ENCODE data around the gene COL17A1.

The COL17A1 gene

DNA sequence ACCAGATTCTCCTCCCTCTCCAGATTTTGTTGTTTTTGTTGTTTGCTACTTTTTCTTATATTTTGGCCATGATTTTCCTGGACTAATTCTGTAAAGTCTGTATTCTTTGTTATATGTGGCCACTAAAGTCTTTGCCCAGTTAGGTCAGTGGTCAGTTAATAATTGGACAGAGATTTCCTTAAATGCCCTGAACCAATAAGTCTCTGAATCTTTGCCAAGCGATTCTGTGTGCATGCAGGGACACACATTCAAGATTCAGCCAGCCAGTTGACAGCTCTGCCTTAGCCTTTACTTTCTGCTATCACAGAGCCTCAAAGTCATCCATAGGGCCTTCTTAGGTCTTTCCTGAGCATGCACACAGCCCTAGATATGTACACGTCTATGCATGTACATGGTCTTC, 11.0 kb upstream of the COL17A1 start:
- no peak for DNase-seq (ENCODE audit: low spot score)

DNA sequence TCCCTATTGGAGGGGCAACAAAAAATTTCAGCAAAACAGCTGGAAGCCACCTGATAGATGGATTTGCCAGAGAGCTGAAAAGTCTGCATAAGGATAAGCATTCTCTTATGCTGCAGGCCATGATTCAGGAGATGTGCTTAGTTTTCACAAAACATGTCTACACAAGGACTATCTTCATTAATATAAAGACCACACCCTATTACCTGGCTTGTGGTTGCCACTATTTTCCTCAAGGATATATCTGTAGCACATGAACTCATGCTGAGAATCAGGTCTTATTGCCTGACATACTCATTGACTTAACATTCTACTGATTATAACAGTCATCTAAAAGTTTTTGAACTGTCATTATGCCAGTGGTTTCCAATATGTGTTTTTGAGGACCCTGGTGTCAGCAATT, 7.1 kb upstream of the COL17A1 start:
- no peak for DNase-seq (ENCODE audit: low spot score)

DNA sequence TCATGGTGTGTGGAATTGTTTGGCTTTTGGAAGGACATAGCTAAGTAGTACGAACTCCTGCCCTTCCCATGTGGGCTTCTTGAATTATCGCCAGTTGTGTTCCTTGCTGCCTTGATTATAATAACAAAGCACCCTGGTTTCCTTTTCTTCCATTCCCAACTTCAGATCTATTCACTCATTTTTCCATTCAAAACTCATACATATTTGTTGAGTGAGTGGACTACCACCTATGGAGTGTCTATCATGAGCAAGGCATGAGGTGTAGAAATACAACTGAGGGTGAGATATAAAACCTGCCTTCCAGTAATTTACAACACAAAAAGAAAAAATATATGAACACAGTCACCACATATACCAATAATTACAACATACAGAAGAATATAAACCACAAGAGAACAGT, 4.9 kb upstream of the COL17A1 start:
- no peak for DNase-seq (ENCODE audit: low spot score)

DNA sequence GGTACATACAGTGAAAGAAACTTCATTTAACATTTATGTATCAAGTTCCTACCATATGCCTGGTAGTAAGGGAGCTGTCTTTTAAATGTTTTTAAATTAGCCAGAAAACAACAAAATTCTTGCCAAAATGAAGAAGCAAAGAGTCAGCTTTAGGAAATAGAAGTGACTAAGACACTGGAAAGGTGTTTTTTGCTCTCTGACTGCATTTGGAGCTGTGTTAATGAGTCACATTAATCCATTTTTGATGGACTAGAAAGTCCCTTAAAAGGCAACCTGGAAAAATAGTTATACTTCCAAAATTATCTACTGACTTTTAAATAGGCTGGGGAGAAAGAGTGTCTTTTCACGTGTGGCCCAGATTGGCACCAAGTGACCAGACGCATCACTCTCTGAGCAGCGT, 3.9 kb upstream of the COL17A1 start:
- DNase-seq (ENCODE audit: low spot score) = no peak

DNA sequence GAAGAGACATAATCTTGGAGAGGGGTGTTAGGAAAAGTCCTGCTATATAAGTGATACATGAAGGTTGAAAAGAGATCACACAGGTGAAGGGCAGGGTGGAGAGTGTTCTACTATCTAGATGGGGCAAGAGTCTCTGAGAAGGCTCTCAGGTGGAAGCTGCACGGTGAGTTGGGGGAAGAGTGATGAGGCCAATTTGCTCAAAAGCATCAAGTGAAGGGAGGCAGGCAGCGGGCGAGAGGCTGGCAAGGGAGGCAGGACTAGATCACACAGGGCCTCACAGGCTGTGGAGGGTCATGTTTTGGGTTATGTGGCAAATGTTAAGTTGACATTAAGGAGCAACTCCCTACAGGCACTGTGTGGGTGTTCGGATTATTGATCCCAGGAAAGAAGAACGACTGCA, 2.6 kb upstream of the COL17A1 start:
- DNase-seq (ENCODE audit: low spot score) = no peak

DNA sequence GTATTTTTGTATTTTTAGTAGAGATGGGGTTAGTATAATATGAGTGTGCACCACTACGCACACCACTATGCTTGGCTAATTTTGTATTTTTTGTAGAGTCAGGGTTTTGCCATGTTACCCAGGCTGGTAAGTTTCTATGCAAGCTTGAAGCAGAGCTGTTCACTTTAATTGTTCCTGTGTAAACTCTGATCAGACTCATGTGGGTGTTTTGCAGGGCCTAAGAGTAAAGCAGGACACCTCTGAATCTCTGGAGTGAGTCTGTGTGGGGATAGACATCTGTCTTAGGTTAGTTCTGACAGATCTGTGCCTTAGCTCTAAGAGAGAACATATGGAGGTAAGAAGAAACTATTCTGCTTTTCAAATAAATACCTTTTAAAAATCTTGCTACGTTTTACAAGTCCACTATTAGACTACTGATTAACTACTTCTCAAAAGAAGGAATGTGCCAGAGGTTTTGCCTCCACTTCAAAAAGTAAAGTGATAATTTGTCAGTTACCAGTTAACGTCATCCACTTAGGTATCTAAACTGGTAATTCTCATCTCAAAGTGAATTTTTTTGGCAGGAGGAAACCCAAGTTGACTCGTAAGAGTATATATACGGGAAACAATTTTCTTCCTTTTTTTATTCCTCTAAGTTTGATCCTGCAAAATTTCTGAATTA, 1.1 kb downstream of the COL17A1 start:
- DNase-seq (ENCODE audit: low spot score) = no peak

DNA sequence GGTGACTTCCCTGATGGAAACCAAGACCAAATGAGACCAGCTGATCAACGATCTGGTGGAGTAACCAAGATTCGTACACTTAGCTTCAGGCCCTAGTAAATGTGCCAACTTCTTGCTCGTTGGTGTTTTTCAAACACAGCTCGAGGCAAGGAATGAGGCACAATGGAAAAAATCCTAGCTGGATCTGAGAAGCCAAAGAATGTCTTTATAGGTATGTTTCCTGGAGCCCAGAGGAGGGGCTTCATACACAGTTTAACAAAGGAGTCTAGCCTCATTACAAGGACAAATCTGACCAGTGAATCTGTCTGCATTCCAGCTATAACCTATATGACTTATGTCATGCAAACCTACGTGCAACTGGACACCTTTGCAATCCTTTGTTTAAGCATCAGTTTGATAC, 3.7 kb downstream of the COL17A1 start:
- no peak for DNase-seq (ENCODE audit: low spot score)

DNA sequence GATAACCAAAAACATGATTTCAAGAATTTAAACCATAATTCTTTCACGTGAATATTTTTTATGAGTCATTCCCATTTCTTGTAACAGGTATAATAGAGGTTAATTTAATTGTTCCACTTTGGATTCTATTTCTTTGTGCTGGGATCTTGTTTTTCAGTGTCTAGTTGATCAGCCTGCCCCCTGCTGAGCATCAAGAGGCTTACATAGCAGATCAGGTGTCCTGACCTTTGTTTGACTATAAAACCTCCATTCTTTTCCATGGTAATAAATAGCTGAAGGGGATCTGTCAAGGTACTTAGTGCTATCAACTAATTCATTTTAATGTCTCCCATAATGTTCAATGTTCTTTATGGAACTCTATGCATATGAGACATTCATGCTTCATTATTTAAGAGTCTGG, 4.9 kb downstream of the COL17A1 start:
- no peak for DNase-seq (ENCODE audit: low spot score)

DNA sequence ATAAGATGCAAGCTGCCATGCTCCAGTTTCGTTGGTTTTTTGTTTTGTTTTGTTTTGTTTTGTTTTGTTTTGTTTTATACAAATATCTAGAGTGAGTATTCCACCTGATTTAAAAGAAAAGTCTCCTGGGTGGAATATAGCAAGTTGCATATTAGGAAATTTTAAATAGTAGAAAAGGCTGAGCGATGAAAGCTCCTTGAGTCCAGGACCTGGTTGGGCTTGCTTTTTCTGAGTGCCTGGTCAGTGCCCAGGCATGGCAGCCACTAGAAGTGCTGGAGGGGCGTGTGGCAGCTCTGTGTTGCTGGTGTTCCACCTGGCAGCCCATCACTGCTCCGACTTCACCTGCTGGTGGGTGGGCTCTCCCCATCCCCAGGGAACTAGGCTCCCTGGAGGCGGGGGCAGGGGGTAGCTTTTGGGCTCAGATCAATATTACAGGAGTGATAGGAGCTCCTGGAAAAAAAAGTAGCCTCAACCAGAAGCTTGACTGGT, 8.0 kb downstream of the COL17A1 start:
- no peak for DNase-seq (ENCODE audit: low spot score)

DNA sequence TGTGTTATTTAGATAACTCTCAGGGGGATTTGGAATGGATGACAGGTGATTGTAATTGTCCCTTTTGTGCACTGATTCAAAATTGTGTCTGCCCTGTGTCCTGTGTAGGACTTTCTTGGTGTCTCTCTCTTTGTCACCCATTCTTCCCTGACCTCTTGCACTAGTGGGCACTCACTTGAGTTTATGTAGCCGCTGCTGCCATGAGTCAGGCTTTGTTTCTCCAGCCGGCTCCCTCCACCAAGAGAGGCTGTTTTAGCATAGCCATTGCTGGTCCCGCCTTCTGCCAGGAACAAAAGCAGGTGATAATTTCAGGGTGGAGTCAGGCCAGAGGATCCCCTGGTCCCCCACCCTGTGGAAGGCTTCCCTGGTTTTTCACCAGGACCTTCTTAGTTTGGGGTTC, 8.4 kb downstream of the COL17A1 start:
- DNase-seq (ENCODE audit: low spot score) = no peak

DNA sequence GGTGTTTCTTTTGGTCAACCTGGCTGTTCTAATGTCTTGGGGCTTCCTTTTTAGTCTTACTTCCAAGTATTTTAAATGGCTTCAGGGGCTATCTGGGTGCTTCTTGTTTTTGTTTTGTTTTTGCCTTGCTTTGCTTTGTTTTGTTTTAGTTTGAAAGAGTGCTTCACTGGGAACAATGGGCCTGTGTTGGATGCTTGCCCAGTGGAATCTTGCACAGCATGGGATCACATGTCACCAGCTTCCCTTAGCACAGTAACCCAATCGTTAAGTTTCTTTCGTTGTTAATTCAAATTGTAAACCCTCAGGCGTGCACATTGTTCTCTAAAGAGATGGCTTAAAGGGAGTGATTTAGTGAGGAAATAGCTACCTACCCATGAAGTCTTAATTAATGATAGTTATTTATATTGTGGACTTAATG, 8.9 kb downstream of the COL17A1 start:
- no peak for DNase-seq (ENCODE audit: low spot score)

DNA sequence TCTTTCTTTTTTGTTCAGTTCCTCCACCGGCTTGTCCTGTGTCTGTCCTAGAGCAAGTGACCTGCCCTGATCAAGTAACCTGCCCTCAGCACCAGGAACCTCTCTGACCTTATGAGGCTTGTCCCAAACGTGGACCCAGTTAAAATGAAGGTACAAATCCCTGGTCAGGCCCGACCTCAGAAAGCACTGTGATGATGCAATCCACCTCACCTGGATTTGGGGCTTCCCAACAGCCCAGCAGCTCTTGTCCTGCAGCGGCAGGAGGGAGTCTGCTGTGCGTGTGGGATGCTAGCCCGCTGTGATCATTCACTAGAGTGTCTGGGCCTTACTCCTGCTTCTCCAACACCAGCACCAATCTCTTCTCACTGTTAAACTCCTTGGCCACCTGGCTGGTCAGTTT, 11.2 kb downstream of the COL17A1 start:
- no peak for DNase-seq (ENCODE audit: low spot score)

DNA sequence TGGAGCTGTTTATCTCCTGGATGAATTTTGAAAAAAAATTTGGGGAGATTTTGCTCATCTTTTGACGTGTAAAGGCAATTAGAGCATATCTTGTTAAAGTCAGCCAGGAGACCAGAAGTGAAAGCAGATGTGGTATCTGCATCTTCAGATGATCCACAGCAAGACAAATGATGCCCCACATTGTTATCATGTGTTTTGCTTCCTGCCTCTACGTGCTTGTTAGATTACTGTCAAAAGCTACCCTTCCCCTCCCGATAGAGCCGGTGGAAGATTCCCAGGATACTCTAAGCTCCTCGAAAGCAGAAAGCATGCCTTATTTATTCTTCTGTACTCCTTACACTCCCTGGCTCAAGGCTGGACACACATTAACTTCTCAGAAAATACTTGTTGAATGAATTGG, 12.9 kb downstream of the COL17A1 start:
- DNase-seq (ENCODE audit: low spot score) = no peak

DNA sequence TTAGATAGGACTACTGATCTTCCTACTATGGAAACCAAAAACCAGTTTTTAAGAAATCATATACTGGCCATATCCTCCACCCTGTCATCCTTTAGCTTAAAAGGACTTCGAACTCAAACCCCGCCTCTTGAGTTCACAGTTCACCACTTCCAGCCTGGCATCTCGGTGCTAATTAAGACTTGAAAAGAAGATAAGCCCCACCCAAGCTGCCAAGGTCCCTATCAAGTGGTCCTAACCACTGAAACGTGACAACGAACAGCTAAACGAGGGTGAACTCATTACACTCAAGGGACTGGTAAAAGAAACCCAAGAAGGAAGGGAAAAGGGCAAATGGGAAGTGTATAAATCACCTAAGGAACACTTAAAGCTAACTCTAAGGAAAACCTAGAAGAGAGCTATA, 16.1 kb downstream of the COL17A1 start:
- DNase-seq (ENCODE audit: low spot score) = no peak

DNA sequence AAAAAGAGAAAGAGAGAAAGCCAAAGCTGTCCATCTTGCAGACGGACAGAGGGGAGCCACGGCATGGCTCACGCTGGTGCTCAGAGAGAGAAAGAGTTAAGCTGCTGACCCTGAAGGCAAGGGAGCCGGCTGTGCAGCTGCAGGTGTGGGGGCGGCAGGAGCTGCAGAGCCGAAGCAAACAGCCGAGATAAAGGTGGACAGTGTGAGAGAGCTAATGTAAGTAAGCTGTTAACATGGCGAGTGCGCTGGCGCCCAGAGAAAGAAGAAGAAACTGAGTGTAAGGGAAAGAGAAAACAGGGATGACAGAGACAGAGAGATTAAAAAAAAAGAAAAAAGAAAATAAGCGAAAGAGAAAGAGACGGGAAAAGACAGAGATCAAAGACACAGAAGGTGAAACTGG, 18.2 kb downstream of the COL17A1 start:
- no peak for DNase-seq (ENCODE audit: low spot score)

DNA sequence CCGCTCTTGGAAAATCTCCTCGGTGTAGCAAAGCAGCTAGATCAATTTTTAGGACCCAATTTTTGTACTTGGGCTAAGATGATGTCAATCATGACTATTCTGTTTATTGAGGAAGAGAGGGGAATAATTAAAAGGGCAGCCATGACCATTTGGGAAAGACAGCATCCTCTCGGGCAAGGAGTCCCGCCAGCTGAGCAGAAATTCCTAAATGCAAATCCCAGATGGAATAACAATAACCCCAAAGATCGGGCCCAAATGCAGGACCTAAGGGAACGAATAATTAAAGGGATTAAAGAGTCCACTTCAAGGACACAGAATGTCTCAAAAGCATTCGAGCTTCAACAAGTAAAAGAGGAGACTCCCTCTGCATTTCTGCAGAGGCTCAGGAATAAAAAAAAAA, 18.7 kb downstream of the COL17A1 start:
- DNase-seq (ENCODE audit: low spot score) = no peak

DNA sequence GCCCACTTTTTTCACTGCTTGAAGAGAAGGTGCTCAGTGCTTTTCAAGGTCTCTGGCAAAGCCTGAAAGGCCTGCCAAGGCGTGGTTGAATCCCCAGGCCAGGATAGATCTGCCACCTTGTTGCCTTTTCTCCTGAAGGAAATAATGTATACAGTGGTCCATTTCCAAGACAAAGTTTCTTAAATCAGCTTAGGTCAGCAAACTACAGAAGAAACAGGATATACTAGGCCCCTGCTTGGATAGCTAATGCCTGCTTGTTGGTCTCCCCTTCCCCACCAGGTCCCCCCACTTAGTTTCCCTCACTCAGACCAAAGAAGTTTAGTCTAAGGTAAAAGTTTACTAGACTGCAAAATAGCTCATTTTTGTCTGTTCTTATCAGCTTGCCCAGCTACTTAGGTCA, 19.9 kb downstream of the COL17A1 start:
- DNase-seq (ENCODE audit: low spot score) = no peak

DNA sequence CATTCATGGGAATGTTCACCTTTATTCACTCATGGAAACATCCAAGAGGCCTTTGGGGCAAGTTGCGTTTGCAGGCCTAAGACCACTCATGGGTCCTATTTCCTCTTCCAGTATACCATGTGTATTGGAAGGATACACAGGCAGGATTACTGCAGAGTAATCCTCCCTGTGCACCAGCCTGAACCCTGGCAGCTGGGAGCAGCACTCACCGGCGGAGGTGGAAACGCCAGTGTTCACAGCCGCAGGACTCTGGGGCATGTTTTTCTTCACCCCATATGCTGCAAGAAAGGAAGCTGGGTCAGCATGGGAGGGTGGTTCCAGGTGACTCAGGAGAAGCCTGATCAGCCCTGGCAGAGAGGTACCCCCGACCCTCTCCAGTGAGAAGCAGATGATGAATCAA, 24.5 kb downstream of the COL17A1 start:
- no peak for DNase-seq (ENCODE audit: low spot score)

DNA sequence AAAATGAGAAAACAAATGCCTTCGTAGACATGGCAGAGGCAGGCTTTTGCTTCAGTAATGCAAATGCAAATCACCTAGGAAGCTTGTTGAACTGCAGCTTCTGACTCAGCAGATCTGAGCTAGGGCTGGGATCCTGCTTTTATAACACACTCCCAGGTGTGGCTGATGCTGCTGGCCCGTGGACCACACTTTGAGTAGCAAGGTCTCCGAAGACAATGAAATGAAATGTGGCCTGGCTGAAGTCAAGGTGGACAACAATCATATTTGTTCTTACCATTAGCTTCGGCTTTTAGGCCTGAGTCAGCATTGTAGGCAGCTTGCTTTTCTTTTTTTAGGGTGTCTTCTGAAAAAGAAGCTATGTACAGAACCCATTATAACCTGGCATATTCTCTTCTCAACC, 26.3 kb downstream of the COL17A1 start:
- no peak for DNase-seq (ENCODE audit: low spot score)

DNA sequence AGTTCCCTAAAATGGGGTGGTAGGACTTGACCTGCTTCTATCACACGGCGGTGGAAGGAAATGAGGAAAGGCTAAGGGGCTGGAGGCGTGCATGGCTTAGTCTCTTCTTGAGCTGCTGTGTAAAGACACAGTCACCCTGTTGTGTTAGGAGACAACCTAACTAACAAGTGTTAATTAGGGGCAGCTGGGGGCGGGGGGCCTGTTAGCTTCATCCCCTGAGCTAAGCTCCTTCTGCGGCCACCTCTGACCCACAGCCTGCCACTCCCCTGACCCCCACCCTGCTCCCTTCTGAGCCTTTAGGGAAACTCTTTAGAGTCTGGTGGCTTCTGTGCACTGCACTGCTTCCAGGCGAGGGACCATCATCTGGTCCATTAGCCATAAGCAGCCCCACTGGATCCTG, 28.0 kb downstream of the COL17A1 start:
- no peak for DNase-seq (ENCODE audit: low spot score)

DNA sequence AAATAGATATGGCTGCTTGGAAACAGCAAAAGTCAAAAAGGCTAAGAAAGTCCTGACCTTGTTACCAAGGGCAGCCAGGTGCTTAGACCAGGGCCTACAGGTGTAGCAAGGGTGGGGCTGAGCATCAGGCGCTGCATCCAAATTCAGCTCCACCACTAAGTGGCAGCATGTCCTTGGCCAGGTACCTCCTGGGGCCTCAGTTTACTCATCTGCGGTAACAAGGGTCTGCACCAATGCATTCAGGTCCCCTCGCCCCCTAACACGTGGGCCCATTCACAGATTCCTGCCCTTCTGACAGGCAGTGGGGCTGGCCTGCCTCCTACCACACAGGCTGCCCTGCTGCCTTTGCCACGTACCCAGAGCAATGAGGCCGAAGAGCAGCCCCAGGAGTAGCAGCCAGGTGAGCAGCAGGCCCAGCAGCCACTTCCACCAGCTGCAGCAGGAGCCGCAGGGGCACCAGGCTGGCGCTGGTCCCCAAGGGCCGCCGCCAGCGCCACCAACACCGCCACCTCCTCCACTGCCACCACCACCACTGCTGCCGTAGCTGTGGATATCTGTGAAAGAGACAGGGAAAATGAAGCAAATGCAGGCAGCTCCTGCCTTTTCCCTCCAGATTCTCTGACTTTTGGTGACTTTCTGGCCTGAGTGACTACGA, 28.9 kb downstream of the COL17A1 start:
- DNase-seq (ENCODE audit: low spot score) = no peak

DNA sequence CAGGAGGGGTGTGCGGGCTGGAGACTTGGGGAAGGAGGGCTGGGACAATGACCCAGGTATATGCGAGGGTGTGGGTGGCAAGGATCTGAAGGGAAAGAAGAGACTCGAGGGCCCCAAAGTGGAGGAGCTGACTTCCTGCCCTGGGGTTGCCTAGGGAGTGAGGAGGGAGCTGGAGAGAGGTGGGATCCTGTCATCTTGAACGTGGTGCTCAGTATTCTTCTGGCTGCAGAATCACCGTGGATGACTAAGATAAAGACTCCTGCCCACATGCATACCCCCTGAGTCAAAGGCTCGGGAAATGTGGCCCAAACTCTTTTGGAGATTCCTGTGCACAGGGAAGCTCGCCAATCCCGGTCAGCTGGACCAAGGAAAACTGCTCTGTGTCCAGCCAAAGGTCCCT, 31.2 kb downstream of the COL17A1 start:
- peak; percentile 89 for DNase-seq (ENCODE audit: low spot score)

DNA sequence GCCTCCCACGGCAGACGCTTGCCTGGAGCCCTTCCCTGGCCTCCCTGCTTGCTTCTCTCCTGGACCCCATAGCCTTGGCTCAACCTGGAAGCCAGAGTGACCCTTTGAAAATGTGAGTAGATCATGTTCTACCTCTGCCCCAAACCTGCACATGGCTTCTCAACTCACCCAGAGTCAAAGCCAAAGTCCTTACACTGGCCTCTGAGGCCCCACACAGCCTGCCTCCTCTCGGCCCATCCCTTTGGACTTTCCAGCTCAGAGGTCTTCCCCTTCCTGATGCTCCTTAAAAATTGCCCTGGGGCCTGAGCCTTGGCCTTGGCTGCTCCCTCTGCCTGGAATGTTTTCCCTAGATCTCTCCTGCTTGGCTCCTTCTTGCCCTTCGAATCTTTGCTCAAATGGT, 32.5 kb downstream of the COL17A1 start:
- no peak for DNase-seq (ENCODE audit: low spot score)

DNA sequence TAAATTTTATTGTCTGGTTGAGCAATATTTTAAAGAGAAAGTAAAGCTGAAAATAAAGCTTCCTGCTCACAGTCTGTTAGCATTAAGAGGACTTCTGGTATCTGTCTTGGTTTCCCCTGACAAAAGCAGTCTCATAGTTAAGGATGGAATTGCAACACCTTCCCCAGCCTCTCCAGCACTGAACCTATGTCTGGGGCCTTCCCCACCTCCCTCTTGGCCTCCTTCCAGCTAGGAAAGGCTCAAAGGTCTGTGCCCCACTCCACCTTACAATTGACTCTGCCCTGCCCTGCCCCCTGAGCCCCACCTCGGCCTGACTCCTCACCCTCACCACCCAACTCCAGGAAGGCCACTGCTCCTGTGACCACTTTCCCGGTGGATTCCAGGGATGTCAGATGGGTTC, 33.2 kb downstream of the COL17A1 start:
- DNase-seq (ENCODE audit: low spot score) = no peak

All from AG08396 (cell line).